GM19324 (cell line): ENCODE results near the gene SEMA4A.
A peak's percentile ranks its signal among the peaks of the same experiment; 100 is the strongest.
"Not testable (repeated sequence)": the region's sequence is repeated elsewhere in the genome, so short reads cannot be mapped to it uniquely, and the experiment has no call there.

Experiments used
- ATAC-seq: cut with Tn5 transposase; IDR thresholded peaks from one replicate; pipeline ENCODE4 v1.9.1; 2021; ENCODE audit warnings: mild to moderate bottlenecking, moderate library complexity; ENCODE audit not compliant: unreplicated experiment, low FRiP score

Gene SEMA4A

GRCh38 chr1:156190265-156190664 is 36.9 kb downstream of the SEMA4A start:
- ATAC-seq: not testable (repeated sequence)

GRCh38 chr1:156191292-156191964 is 38.0 kb downstream of the SEMA4A start:
- ATAC-seq: no peak

- no peak for ATAC-seq
Measured at GRCh38 chr1:156193208-156193487, 39.8 kb downstream of the SEMA4A start.

DNA sequence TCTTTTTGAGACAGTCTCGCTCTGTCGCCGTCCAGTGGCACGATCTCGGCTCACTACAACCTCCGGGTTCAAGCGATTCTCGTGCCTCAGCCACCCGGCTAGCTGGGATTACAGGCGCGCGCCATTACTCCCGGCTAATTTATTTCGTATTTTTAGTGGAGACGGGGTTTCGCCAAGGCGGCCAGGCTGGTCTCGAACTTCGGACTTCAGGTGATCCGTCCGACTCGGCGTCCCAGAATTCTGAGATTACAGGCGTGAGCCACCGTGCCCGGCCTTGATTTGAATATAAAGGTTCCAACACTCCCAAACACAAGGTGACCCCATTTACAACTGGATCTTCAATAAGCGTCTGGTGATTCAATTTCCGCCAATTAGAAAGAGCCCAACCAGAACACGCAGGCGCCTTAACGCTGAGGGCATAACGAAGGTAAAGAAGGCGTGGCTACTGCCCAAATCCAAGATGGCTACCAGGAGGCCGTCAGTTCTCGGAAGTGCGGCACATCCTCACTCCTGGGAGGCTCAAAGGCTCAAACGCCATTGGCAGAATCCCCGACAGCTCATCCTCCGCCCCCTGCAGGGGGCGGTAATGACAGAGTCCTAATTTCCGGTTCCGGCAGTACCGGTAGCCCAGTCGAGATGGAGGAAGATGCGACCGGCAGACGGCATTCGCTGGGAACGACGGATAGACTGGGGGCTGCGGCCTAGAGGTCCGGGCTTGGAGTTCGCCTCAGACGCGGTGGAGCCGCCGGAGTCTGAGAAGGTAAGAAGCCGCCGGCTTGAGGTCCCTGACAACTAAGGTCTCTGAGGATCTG is 40.3 kb downstream of the SEMA4A start, which contains the start of gene SLC25A44:
TSS of gene SLC25A44 (plus strand) at position 617 of the 812 bp plus-strand sequence. CDS start 5,744 bp downstream, outside the sequence.
- ATAC-seq: peak; percentile 97

GRCh38 chr1:156194300-156194652 is 40.9 kb downstream of the SEMA4A start:
- no peak for ATAC-seq

GRCh38 chr1:156195853-156196252 is 42.5 kb downstream of the SEMA4A start:
- no peak for ATAC-seq

DNA sequence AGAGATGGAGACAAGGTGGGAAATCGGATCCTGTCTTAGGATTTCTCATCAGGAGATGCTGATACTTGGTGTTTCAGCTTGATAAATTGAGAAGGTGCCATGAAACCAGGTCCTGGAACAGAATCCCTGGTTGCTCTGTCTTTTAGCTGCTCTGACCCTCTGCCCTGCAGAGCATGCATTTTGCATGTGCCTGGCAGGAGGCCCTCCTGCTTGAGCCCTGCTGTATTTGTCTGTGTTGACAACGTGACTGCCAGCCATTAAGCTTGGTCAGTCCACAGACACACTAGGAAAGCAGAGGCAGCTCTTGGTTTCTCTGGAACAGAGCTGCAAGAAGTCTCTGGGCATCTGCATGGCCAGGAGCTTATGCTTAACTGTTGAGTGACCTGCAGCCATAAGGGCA is 43.1 kb downstream of the SEMA4A start:
- ATAC-seq: no peak

DNA sequence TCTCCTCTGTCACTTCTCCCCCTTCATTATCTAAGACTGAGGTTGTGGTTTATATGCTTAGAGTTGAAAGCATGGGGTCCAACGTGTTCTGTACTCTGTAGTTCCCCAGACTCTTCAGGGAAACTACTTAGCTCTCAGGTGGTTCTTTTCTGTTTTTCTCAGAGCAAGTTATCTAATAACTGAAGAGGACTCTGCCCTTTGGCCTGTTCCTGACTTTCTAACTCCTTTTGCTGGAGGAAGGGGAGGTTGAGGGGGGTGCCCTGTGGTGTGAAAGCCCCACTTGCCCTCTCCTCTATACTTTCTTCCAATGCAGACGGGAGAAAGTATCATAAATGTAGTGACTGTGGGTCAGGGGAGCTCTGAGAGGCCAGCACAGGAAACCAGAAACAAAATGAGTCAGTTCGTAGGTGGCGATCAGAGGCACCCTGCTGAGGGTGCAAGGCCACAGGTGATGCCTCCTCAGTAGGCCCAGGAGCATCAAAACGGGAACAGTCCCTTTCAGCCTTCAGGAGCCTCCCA is 45.5 kb downstream of the SEMA4A start:
- no peak for ATAC-seq

DNA sequence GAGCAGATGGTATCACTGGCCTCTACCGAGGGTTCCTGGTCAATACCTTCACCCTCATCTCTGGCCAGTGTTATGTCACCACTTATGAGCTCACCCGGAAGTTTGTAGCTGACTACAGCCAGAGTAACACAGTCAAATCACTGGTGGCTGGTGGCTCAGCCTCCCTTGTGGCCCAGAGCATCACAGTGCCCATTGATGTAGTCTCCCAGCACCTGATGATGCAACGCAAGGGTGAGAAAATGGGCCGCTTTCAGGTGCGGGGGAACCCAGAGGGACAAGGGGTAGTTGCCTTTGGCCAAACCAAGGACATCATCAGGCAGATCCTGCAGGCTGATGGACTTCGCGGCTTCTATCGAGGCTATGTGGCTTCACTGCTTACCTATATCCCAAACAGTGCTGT is 46.7 kb downstream of the SEMA4A start:
- ATAC-seq: no peak

DNA sequence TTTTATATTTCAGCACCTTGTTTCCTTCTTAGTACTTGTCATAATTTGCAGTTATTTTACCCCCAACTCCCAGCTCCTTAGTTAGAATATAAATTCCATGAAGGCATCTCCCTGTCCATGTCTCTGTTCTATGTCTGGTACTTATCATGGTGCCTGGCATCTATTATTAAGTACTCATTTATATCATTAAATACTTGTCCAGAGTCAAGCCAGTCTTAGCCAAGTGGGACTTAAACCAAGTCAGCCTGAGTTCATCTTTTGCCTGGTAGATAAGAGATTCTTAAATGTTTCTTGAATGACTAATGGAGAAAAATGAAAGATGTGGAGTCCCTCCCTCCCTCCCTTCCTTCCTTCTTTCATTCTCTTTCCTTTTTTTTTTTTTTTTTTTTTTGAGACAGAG is 49.9 kb downstream of the SEMA4A start:
- ATAC-seq: no peak

DNA sequence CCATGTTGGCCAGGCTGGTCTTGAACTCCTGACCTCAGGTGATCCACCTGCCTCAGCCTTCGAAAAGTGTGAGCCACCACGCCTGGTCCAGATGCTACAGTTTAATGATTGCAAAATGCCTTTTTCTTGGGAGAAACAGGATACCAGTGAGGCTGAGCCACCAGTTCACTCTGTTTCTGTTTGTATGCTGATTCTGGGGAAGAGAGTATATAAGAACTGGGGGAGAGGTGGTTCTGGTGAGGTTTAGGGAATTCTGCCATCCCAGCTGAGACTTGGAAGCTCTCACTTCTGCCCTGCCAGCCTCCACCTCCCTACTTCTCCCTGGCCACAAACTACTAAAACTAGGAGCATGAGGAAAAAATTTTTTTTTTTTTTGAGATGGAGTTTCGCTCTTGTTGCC is 51.3 kb downstream of the SEMA4A start:
- ATAC-seq: no peak

DNA sequence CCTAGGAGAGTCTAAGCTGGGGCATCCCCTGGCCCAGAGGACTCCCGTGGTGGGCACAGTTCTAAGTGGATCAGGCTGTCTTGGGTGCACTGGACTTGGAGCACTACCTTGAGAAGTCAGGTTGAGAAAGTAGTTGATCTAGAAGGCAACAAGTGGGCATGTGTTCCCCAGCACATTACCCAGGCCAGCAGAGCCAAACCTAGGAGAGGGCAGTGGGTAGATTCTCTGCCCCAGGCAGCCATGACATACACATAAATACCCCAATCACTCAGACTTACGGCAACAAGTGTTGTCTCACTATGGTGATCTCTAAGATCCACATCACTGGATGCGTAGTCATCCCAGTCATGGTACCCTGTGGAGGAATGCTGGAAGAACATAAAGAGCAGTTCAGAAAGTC is 57.9 kb downstream of the SEMA4A start:
- no peak for ATAC-seq

DNA sequence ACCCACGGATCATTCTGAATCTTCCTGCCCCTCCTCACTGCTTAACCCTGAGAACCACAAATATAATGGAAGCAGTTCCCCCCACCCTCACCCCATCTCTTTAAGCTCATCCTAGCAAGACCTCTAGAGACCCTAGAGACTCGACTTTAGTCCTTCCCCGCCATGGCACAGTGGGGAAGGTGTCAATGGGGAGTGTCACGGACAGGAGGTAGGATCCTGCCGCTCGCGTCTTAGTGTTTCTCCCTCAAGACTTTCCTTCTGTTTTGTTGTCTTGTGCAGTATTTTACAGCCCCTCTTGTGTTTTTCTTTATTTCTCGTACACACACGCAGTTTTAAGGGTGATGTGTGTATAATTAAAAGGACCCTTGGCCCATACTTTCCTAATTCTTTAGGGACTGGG is 58.7 kb downstream of the SEMA4A start:
- no peak for ATAC-seq

- ATAC-seq: peak; percentile 83
Measured at GRCh38 chr1:156212833-156213643, 59.7 kb downstream of the SEMA4A start, which contains the start of gene PMF1. Gene PMF1, plus strand, starts transcription at chr1:156213007. Its CDS starts 9 bp downstream, at chr1:156213016.

DNA sequence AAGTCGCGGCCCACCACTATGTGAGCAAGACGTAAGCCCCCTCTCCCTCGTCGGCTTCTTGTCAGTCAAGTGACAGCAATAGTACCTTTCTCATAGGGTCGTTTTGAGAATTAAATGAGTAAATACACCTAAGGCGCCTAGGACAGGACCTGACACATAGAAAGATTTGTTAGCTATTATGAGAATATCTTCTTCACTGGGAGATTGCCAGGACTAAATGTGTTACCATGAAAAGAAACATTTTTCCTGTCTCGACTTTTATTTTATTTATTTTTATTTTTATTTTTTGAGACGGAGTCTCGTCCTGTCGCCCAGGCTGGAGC is 60.2 kb downstream of the SEMA4A start:
- ATAC-seq: no peak

GRCh38 chr1:156214024-156214748 is 60.8 kb downstream of the SEMA4A start:
- no peak for ATAC-seq

DNA sequence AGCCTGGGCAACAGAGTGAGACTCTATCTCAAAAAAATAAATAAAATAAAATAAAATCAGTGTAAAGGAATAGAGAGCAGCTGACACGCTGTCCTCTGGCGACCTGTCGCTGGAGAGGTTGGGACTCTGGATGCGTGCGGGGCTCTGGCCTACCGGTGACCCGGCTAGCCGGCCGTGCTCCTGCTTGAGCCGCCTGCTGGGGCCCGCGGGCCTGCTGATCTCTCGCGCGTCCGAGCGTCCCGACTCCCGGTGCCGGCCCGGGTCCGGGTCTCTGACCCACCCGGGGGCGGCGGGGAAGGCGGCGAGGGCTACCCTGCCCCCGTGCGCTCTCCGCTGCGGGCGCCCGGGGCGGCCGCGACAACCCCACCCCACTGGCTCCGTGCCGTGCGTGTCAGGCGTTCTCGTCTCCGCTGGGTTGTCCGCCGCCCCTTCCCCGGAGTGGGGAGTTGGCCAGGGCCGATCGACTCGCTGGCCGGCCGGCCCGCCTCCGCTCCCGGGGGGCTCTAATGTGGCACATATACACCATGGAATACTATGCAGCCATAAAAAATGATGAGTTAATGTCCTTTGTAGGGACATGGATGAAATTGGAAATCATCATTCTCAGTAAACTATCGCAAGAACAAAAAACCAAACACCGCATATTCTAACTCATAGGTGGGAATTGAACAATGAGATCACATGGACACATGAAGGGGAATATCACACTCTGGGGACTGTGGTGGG is 63.1 kb downstream of the SEMA4A start:
- not testable (repeated sequence) for ATAC-seq

DNA sequence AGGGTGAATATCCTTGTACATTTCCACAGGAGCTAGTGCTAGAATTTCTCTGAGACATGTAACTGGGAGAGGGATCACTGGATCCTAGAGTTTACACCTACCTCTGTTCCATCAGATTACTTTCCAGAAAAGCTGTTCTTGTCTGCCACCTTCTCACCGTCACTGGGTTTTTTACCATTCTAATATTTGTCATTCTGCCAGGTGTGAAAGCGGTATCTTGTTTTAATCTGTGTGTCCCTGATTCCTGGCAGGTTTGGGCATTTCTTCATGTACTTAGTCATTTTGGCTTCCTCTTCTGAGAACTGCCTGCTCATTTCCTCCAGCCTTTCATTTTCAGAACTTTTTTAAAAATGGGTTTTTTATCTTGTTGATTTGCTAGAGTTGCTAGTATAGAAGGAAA is 64.5 kb downstream of the SEMA4A start:
- no peak for ATAC-seq

DNA sequence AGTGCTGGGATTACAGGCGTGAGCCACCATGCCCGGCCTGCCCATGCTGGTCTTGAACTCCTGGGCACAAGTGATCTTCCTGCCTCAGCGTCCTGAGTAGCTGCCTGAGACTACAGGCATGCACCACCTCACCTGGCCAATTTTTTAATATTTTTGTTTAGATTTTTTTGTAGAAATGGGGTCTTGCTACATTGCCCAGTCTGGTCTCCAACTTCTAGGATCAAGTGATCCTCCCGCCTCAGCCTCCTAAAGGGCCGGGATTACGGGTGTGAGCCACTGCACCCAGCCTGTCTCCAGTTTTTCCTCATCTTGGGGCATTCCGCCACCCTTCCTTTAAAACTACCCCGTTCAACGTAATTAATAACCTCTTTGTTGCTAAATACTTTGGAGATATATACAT is 66.8 kb downstream of the SEMA4A start:
- no peak for ATAC-seq
